Fibroblast of lung (primary cell): ENCODE measurements around the gene WWP2.

Source experiments
- CTCF ChIP-seq, 2 donors: IDR thresholded peaks in 1 of 2; conservative IDR thresholded peaks in 1 of 2; 1 replicate in 1 of 2; 2 replicates in 1 of 2; pipeline ENCODE4 v1.5.1; 2011 to 2012; ENCODE audit warnings: low read length in 2 of 2, control low read depth in 1 of 2, inconsistent platforms in 1 of 2, low read depth in 1 of 2, mild to moderate bottlenecking in 1 of 2
- EZH2 ChIP-seq: IDR thresholded peaks from 2 replicates; pipeline ENCODE4 v1.5.1; 2012; ENCODE audit warnings: low read length, control low read depth, mild to moderate bottlenecking; ENCODE audit errors: missing control alignments

GRCh38 chr16:69890892-69891282 lies 128.8 kb downstream of the WWP2 start:
- no peak for TF ChIP-seq EZH2
- no peak for TF ChIP-seq CTCF (conservative IDR thresholded peaks at IDR 0.05 in 1 of 2, IDR thresholded peaks at IDR 0.05 in 1 of 2; ENCODE audit: low read depth in 1 of 2, low read length in 2 of 2)
